CD4-positive, alpha-beta T cell (primary cell): ENCODE data around the gene CDC14A. TPM values are rescaled to one million over a fixed set of nuclear protein-coding genes. Genes with fewer than 3 reads are reported as not detected.

ENCODE experiments used
- ATAC-seq: fragments of 200-7000 bp; cut with Tn5 transposase; one replicate; pipeline ENCODE4 v1.10.0; 2022; ENCODE audit warnings: mild to moderate bottlenecking; ENCODE audit not compliant: poor library complexity
- CTCF ChIA-PET: fragments of 350-600 bp; sonication (Branson Sonifier 250); formaldehyde crosslinking; loops from one replicate; lab custom pipeline; 2021; ENCODE audit warnings: antibody characterized with exemption, inconsistent platforms; lab: Charles Lee
- POLR2A ChIA-PET: fragments of 350-600 bp; sonication (Branson Sonifier 250); formaldehyde crosslinking; loops from one replicate; lab custom pipeline; 2021; ENCODE audit warnings: antibody characterized with exemption, inconsistent platforms; lab: Charles Lee
- DNase-seq, 14 experiments: peaks; one replicate each; pipeline ENCODE4 v3.0.0-alpha.2; 2013 to 2020; ENCODE audit warnings: mixed read lengths in 2 of 14
- H3K27ac ChIP-seq, 2 donors: one replicate each; pipeline versions ENCODE4 v1.5.1 to v1.7.0; 2013; ENCODE audit warnings: low read length in 2 of 2, low read depth in 1 of 2, mild to moderate bottlenecking in 1 of 2
- H3K27me3 ChIP-seq, 2 experiments: 1 replicate in 1 of 2; 2 replicates in 1 of 2; pipeline versions ENCODE4 v1.6.1 to v1.7.0; 2013; ENCODE audit warnings: low read length in 2 of 2, control low read depth in 1 of 2, mild to moderate bottlenecking in 1 of 2, moderate library complexity in 1 of 2; ENCODE audit not compliant: insufficient read depth in 2 of 2, control insufficient read depth in 1 of 2
- H3K36me3 ChIP-seq: one replicate; pipeline ENCODE4 v1.6.1; 2013; ENCODE audit warnings: low read length, control low read depth; ENCODE audit not compliant: insufficient read depth
- H3K4me1 ChIP-seq: one replicate; pipeline ENCODE4 v1.6.1; 2013; ENCODE audit warnings: low read length, control low read depth; ENCODE audit not compliant: insufficient read depth
- H3K4me3 ChIP-seq: one replicate; pipeline ENCODE4 v1.5.1; 2013; ENCODE audit warnings: mild to moderate bottlenecking, low read length, moderate library complexity
- H3K9me3 ChIP-seq, 2 experiments: 1 replicate in 1 of 2; 2 replicates in 1 of 2; pipeline versions ENCODE4 v1.6.1 to v1.7.0; 2013; ENCODE audit warnings: low read length in 2 of 2, mild to moderate bottlenecking in 2 of 2, control low read depth in 1 of 2, moderate library complexity in 1 of 2; ENCODE audit not compliant: control insufficient read depth in 1 of 2, insufficient read depth in 1 of 2
- H3K27ac Mint-ChIP-seq: one replicate; pipeline ENCODE4 v1.8.0; 2020; ENCODE audit warnings: mixed read lengths
- H3K27me3 Mint-ChIP-seq: one replicate; pipeline ENCODE4 v1.8.0; 2021; ENCODE audit warnings: mixed read lengths
- H3K36me3 Mint-ChIP-seq: one replicate; pipeline ENCODE4 v1.8.0; 2021; ENCODE audit warnings: low read depth, mixed read lengths
- H3K4me1 Mint-ChIP-seq: one replicate; pipeline ENCODE4 v1.8.0; 2021; ENCODE audit warnings: low read depth, mixed read lengths
- H3K4me3 Mint-ChIP-seq: one replicate; pipeline ENCODE4 v1.8.0; 2020; ENCODE audit warnings: mild to moderate bottlenecking, mixed read lengths
- H3K9me3 Mint-ChIP-seq: one replicate; pipeline ENCODE4 v1.8.0; 2020; ENCODE audit warnings: mixed read lengths
- CTCF ChIP-seq: fragments of 200-600 bp; IDR thresholded peaks from one replicate; pipeline ENCODE4 v1.8.0; 2022; ENCODE audit warnings: antibody characterized with exemption, mild to moderate bottlenecking
- intact Hi-C, 2 experiments: fragments of 100-400 bp; cut with DNase I in 1 of 2; cut with micrococcal nuclease in 1 of 2; formaldehyde crosslinking; loops; one replicate each; pipeline versions ENCODE4 v1.15.1 to v1.9.0; 2023 to 2025; cut with DNase I, micrococcal nuclease
- total RNA-seq, 174 experiments: library from RNA in 2 of 174; stranded (reverse) in 2 of 174; gene quantifications; one replicate each; pipeline ENCODE4 v1.2.3 and lab custom pipeline; 2021 to 2026

CDC14A gene
- total RNA-seq, 2 experiments from 2014 or later: 174 to 182 TPM

GRCh38 chr1:100476735-100477290, 124.5 kb downstream of the CDC14A start:
- no peak overlapping the region for H3K4me3 ChIP-seq
- intact Hi-C loops: loop anchor here in 1 of 2 experiments (5.0 kb wide), 1 partner anchor 255 kb away; no protein-coding TSS in a partner anchor
- ChIA-PET CTCF (interaction anchor here (1.4 kb wide), 1 partner anchor 18 kb away, joined by 4 read pairs; no protein-coding TSS in a partner anchor), POLR2A (no interaction called here)
- no peaks in the 10 kb centered on the region for H3K27me3 ChIP-seq
- H3K9me3 ChIP-seq: no peaks in the 10 kb centered on the region
- Mint-ChIP-seq H3K4me1 (peaks cover 65% of the 10 kb centered on the region), H3K4me3 (no peak overlapping the region), H3K27me3 (no peaks in the 10 kb centered on the region), H3K36me3 (peaks cover 91% of the 10 kb centered on the region), H3K9me3 (no peaks in the 10 kb centered on the region), H3K27ac (peak overlapping the region; percentile 15)
- no peak for DNase-seq
- no peak for ATAC-seq
- no peak overlapping the region for H3K27ac ChIP-seq
- TF ChIP-seq CTCF: no peak
- H3K4me1 ChIP-seq: peaks cover 5% of the 10 kb centered on the region
- peaks cover 77% of the 10 kb centered on the region for H3K36me3 ChIP-seq

DNA sequence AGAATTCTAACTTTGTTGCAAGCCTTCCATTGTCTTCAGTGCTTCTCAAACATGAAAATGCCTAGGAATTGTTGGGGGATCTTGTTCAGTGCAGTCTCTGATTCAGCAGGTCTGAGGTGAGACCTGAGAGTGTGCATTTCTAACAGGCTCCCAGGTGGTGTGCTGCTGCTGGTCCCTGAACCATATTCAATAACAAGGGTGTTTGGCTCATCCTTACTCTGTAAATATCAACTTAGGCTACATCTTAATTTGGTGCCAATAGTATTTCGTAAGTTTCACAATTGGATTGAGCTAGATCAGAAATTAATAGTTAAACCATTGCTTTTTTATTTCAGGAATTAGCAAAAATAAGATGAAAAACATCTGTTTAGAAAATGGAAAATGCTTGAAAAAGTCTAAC, 126.5 kb downstream of the CDC14A start:
- H3K27me3 Mint-ChIP-seq: no peaks in the 10 kb centered on the region
- H3K9me3 Mint-ChIP-seq: no peaks in the 10 kb centered on the region
- no peak overlapping the region for H3K4me3 ChIP-seq
- no peaks in the 10 kb centered on the region for H3K9me3 ChIP-seq
- intact Hi-C loops: loop anchor here in 1 of 2 experiments (5.0 kb wide), 1 partner anchor 257 kb away; no protein-coding TSS in a partner anchor
- DNase-seq (no peak), ATAC-seq (no peak)
- peaks cover 5% of the 10 kb centered on the region for H3K4me1 ChIP-seq
- H3K27ac Mint-ChIP-seq: peak overlapping the region; percentile 16
- H3K36me3 ChIP-seq: peaks cover 80% of the 10 kb centered on the region
- H3K27ac ChIP-seq: no peak overlapping the region
- peaks cover 91% of the 10 kb centered on the region for H3K36me3 Mint-ChIP-seq
- H3K4me1 Mint-ChIP-seq: peaks cover 49% of the 10 kb centered on the region
- ChIA-PET POLR2A (interaction anchor here (0.6 kb wide), 2 partner anchors 14 to 346 kb away, joined by 3 read pairs; partner anchors contain the start of genes SASS6 and TRMT13), CTCF (interaction anchor here (1.4 kb wide), 2 partner anchors 15 to 17 kb away, joined by 3 to 4 read pairs; no protein-coding TSS in a partner anchor)
- H3K27me3 ChIP-seq: no peaks in the 10 kb centered on the region
- no peak for TF ChIP-seq CTCF
- no peak overlapping the region for H3K4me3 Mint-ChIP-seq

GRCh38 chr1:100479620-100480338, 127.5 kb downstream of the CDC14A start:
- ChIA-PET CTCF (no interaction called here), POLR2A (no interaction called here)
- H3K27me3 Mint-ChIP-seq: no peaks in the 10 kb centered on the region
- Histone ChIP-seq H3K27ac (no peak overlapping the region), H3K4me3 (no peak overlapping the region), H3K9me3 (no peaks in the 10 kb centered on the region), H3K36me3 (peaks cover 85% of the 10 kb centered on the region), H3K4me1 (peaks cover 5% of the 10 kb centered on the region), H3K27me3 (no peaks in the 10 kb centered on the region)
- no peaks in the 10 kb centered on the region for H3K9me3 Mint-ChIP-seq
- H3K27ac Mint-ChIP-seq: peak overlapping the region; percentile 22
- TF ChIP-seq CTCF: no peak
- intact Hi-C loops: loop anchor here in 1 of 2 experiments (5.0 kb wide), 1 partner anchor 257 kb away; no protein-coding TSS in a partner anchor
- H3K4me1 Mint-ChIP-seq: peaks cover 43% of the 10 kb centered on the region
- DNase-seq: no peak
- H3K36me3 Mint-ChIP-seq: peaks cover 91% of the 10 kb centered on the region
- H3K4me3 Mint-ChIP-seq: no peak overlapping the region
- no peak for ATAC-seq
